HCT116 (cell line): ENCODE results near the gene OPN5. TPM values are rescaled to one million over a fixed set of nuclear protein-coding genes. Genes with fewer than 3 reads are reported as not detected.

ENCODE experiments used
- ATAC-seq: fragments of 200-7000 bp; cut with Tn5 transposase; 2 replicates; pipeline ENCODE4 v1.9.1; 2020; ENCODE audit warnings: mild to moderate bottlenecking, moderate library complexity
- BruUV-seq: library from RNA; stranded (reverse); fragments of 400-500 nt; replicated peaks from 2 replicates; lab custom pipeline; 2021; lab: Mats Ljungman, UMichigan
- CTCF ChIA-PET: fragments of 300-600 bp; sonication (Branson Sonifier 250); formaldehyde crosslinking; loops from one replicate; lab custom pipeline; 2021; ENCODE audit warnings: antibody characterized with exemption; lab: Charles Lee
- POLR2A ChIA-PET: fragments of 300-600, 350-600 bp; sonication (Branson Sonifier 250); formaldehyde crosslinking; loops from one replicate; lab custom pipeline; 2021; ENCODE audit warnings: antibody characterized with exemption; lab: Charles Lee
- RAD21 ChIA-PET, 2 experiments: fragments of 300-600 bp; sonication (Branson Sonifier 250); formaldehyde crosslinking; loops; one replicate each; lab custom pipeline; 2023; ENCODE audit warnings: low total read pairs in 2 of 2; ENCODE audit not compliant: uncharacterized antibody in 2 of 2, unreplicated experiment in 2 of 2, low non-redundant PET in 1 of 2; lab: Charles Lee
- DNase-seq: peaks from one replicate; pipeline ENCODE4 v3.0.0-alpha.2; 2010; ENCODE audit warnings: low read depth, low spot score
- H2AFZ ChIP-seq: fragments of 200-600 bp; shearing (Covaris generic), sonication (generic); 2 replicates; pipeline ENCODE4 v1.6.1; 2017; ENCODE audit warnings: low read depth, mixed run types, mixed read lengths, antibody characterized with exemption, low read length; ENCODE audit not compliant: poor library complexity, severe bottlenecking
- H3K27ac ChIP-seq: 2 replicates; pipeline ENCODE4 v1.5.1; 2012; ENCODE audit warnings: low read depth, low read length
- H3K27me3 ChIP-seq: fragments of 200-600 bp; sonication (generic); 2 replicates; pipeline ENCODE4 v1.6.1; 2016; ENCODE audit warnings: mixed run types, low read length, mixed read lengths; ENCODE audit not compliant: insufficient read depth
- H3K36me3 ChIP-seq, 2 experiments: fragments of 200-500 bp in 1 of 2; fragments of 200-600 bp in 1 of 2; sonication (Bioruptor generic) in 1 of 2; sonication (generic) in 1 of 2; 2 replicates each; pipeline versions ENCODE4 v1.5.1 to v1.6.1; 2014 to 2016; ENCODE audit warnings: low read length in 2 of 2, inconsistent platforms in 1 of 2, mixed read lengths in 1 of 2, mixed run types in 1 of 2; ENCODE audit not compliant: insufficient read depth in 2 of 2, control insufficient read depth in 1 of 2
- H3K4me1 ChIP-seq, 2 experiments: fragments of 200-600 bp in 1 of 2; sonication (generic) in 1 of 2; 2 replicates each; pipeline versions ENCODE4 v1.5.1 to v1.6.1; 2012 to 2017; ENCODE audit warnings: low read length in 2 of 2, inconsistent platforms in 1 of 2, mild to moderate bottlenecking in 1 of 2, mixed read lengths in 1 of 2, mixed run types in 1 of 2, moderate library complexity in 1 of 2; ENCODE audit not compliant: insufficient read depth in 2 of 2, control insufficient read depth in 1 of 2
- H3K4me2 ChIP-seq: fragments of 200-600 bp; sonication (generic); 2 replicates; pipeline ENCODE4 v1.6.1; 2017; ENCODE audit warnings: mixed run types, low read length, mixed read lengths
- H3K4me3 ChIP-seq, 2 experiments: fragments of 200-600 bp in 1 of 2; sonication (generic) in 1 of 2; replicated peaks in 1 of 2; 2 replicates each; pipeline ENCODE4 v1.5.1; 2011 to 2016; ENCODE audit warnings: low read length in 2 of 2, control low read depth in 1 of 2, low read depth in 1 of 2, mild to moderate bottlenecking in 1 of 2, mixed read lengths in 1 of 2, mixed run types in 1 of 2
- H3K79me2 ChIP-seq: fragments of 200-600 bp; sonication (generic); 2 replicates; pipeline ENCODE4 v1.6.1; 2017; ENCODE audit warnings: mild to moderate bottlenecking, mixed run types, low read length, moderate library complexity, mixed read lengths; ENCODE audit not compliant: insufficient read depth
- H3K9ac ChIP-seq: fragments of 200-600 bp; sonication (generic); 2 replicates; pipeline ENCODE4 v1.6.1; 2016; ENCODE audit warnings: low read length, mixed read lengths
- H3K9me2 ChIP-seq: fragments of 200-600 bp; sonication (generic), shearing (Covaris generic); 2 replicates; pipeline ENCODE4 v1.6.1; 2017; ENCODE audit warnings: mixed run types, mild to moderate bottlenecking, moderate library complexity; ENCODE audit not compliant: insufficient read depth
- H3K9me3 ChIP-seq, 2 experiments: fragments of 200-500 bp in 1 of 2; fragments of 200-600 bp in 1 of 2; sonication (Bioruptor generic) in 1 of 2; sonication (generic) in 1 of 2; 2 replicates each; pipeline ENCODE4 v1.6.1; 2014 to 2017; ENCODE audit warnings: low read length in 2 of 2, mixed read lengths in 2 of 2, inconsistent platforms in 1 of 2, low read depth in 1 of 2, mild to moderate bottlenecking in 1 of 2, mixed run types in 1 of 2, moderate library complexity in 1 of 2; ENCODE audit not compliant: control insufficient read depth in 1 of 2, insufficient read depth in 1 of 2
- H4K20me1 ChIP-seq: fragments of 200-600 bp; sonication (generic), shearing (Covaris generic); 2 replicates; pipeline ENCODE4 v1.6.1; 2017; ENCODE audit warnings: mixed run types, mild to moderate bottlenecking, moderate library complexity; ENCODE audit not compliant: insufficient read depth
- CEBPB ChIP-seq: IDR thresholded peaks from 2 replicates; pipeline ENCODE4 v1.6.1; 2012; ENCODE audit warnings: low read depth
- ELF1 ChIP-seq: IDR thresholded peaks from 2 replicates; pipeline ENCODE4 v1.6.1; 2012; ENCODE audit warnings: low read depth, borderline replicate concordance
- EZH2 ChIP-seq: fragments of 200-600 bp; sonication (generic); IDR thresholded peaks from 2 replicates; pipeline ENCODE4 v1.6.1; 2017; ENCODE audit warnings: antibody characterized with exemption, mixed run types
- EZH2phosphoT487 ChIP-seq: fragments of 200-600 bp; IDR thresholded peaks from 2 replicates; pipeline ENCODE4 v1.6.1; 2018; ENCODE audit warnings: antibody characterized with exemption, borderline replicate concordance
- intact Hi-C: fragments of 100-400 bp; cut with micrococcal nuclease; formaldehyde crosslinking; loops from 2 replicates; pipeline ENCODE4 v1.10.0; 2022
- total RNA-seq: library from RNA; stranded (reverse); gene quantifications from one replicate; pipeline ENCODE4 v1.2.1, GENCODE V29; 2021; ENCODE audit not compliant: unreplicated experiment
- TF ChIP-seq, protein P1 (sequence below): IDR thresholded peaks from 2 replicates; pipeline ENCODE4 v1.6.1; 2012; ENCODE audit warnings: low read depth

Gene OPN5
- total RNA-seq, 1 experiment from 2014 or later, result not detected

DNA sequence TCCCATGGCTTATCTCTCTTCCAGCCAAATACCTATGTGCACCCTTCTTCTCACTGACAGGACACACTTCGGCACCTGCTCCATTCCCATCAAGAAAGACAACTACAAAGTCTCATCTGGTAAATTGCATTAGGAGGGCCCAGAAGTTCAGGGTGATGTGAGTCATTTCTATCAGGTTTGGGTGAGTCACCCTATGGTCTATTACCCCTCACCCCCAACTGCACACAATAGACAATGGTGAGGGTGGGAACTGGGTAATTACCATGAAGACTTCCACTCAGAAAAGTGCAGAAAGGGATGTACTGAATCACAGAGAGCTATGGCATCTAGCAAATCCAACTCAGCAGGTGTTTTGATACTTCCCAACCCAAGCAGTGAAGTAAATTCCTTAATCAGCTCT, 54.8 kb downstream of the OPN5 start:
- ChIA-PET CTCF (no interaction called here), POLR2A (no interaction called here)

DNA sequence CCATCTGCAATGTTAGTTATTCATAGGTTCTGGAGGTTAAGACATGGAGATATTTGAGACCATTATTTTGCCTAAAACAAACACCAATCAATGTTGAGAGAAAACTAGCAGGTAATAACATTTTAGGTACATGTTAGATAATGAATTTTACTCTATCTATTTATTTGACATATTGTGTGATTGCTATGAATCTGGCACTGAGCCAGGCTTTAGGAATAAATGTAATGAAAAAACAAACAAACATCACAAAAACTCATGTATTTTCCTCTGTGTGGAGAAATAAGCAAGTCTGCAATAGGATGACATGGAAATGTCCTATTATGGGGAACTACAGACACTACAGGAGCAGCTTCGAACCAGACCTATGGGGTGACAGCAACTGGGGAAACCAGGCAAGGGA, 57.8 kb downstream of the OPN5 start:
- no peak overlapping the region for H3K4me2 ChIP-seq
- no peak overlapping the region for H3K27ac ChIP-seq
- no peak overlapping the region for H3K9ac ChIP-seq
- CTCF ChIA-PET, result no interaction called here
- H3K27me3 ChIP-seq, result no peaks in the 10 kb centered on the region
- DNase-seq, result no peak
- no peaks in the 10 kb centered on the region for H3K79me2 ChIP-seq
- POLR2A ChIA-PET, result no interaction called here
- TF ChIP-seq ELF1, result no peak
- TF ChIP-seq, protein P1, sequence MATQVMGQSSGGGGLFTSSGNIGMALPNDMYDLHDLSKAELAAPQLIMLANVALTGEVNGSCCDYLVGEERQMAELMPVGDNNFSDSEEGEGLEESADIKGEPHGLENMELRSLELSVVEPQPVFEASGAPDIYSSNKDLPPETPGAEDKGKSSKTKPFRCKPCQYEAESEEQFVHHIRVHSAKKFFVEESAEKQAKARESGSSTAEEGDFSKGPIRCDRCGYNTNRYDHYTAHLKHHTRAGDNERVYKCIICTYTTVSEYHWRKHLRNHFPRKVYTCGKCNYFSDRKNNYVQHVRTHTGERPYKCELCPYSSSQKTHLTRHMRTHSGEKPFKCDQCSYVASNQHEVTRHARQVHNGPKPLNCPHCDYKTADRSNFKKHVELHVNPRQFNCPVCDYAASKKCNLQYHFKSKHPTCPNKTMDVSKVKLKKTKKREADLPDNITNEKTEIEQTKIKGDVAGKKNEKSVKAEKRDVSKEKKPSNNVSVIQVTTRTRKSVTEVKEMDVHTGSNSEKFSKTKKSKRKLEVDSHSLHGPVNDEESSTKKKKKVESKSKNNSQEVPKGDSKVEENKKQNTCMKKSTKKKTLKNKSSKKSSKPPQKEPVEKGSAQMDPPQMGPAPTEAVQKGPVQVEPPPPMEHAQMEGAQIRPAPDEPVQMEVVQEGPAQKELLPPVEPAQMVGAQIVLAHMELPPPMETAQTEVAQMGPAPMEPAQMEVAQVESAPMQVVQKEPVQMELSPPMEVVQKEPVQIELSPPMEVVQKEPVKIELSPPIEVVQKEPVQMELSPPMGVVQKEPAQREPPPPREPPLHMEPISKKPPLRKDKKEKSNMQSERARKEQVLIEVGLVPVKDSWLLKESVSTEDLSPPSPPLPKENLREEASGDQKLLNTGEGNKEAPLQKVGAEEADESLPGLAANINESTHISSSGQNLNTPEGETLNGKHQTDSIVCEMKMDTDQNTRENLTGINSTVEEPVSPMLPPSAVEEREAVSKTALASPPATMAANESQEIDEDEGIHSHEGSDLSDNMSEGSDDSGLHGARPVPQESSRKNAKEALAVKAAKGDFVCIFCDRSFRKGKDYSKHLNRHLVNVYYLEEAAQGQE, result no peak
- no TSS peak for BruUV-seq
- no peaks in the 10 kb centered on the region for H3K9me2 ChIP-seq
- intact Hi-C loops, result no loop called here
- H4K20me1 ChIP-seq, result no peaks in the 10 kb centered on the region
- no peaks in the 10 kb centered on the region for H3K36me3 ChIP-seq
- H2AFZ ChIP-seq, result no peak overlapping the region
- H3K4me3 ChIP-seq, result no peak overlapping the region
- RAD21 ChIA-PET, result no interaction called here
- ATAC-seq, result no peak
- no peaks in the 10 kb centered on the region for H3K4me1 ChIP-seq
- no peaks in the 10 kb centered on the region for H3K9me3 ChIP-seq

More for the DNA sequence above, 54.8 kb downstream of the OPN5 start:
- Histone ChIP-seq H3K4me3 (no peak overlapping the region), H3K9me2 (no peaks in the 10 kb centered on the region), H2AFZ (no peak overlapping the region), H3K36me3 (no peaks in the 10 kb centered on the region), H3K4me2 (no peak overlapping the region), H3K9ac (no peak overlapping the region), H3K27ac (no peak overlapping the region), H3K27me3 (no peaks in the 10 kb centered on the region), H4K20me1 (no peaks in the 10 kb centered on the region), H3K79me2 (no peaks in the 10 kb centered on the region), H3K9me3 (no peaks in the 10 kb centered on the region), H3K4me1 (no peaks in the 10 kb centered on the region)
- DNase-seq (no peak), ATAC-seq (no peak)
- no TSS peak for BruUV-seq
- TF ChIP-seq EZH2, result no peak
- no peak for TF ChIP-seq EZH2phosphoT487
- no peak for TF ChIP-seq CEBPB
- RAD21 ChIA-PET, result no interaction called here
- intact Hi-C loops, result no loop called here
